DOHH2 (cell line): Measurements from ENCODE around the gene OSBPL8.
A peak's percentile ranks its signal among the peaks of the same experiment; 100 is the strongest.

Source experiments
- CTCF ChIP-seq: fragments of 200-600 bp; sonication (generic); IDR thresholded peaks from one replicate; pipeline ENCODE4 v1.5.1; 2014; ENCODE audit warnings: antibody characterized with exemption, mild to moderate bottlenecking, low read depth, low read length; ENCODE audit not compliant: poor library complexity, severe bottlenecking
- EZH2phosphoT487 ChIP-seq: fragments of 200-600 bp; sonication (generic); IDR thresholded peaks from 2 replicates; pipeline ENCODE4 v1.6.1; 2017; ENCODE audit warnings: borderline replicate concordance, mild to moderate bottlenecking, antibody characterized with exemption, low read length, moderate library complexity, mixed read lengths

- TF ChIP-seq CTCF (peak; percentile 54), EZH2phosphoT487 (no peak)
Measured at GRCh38 chr12:76348079-76348901, 211.3 kb downstream of the OSBPL8 start, which contains the start of gene BBS10.
